ENCODE data around the gene SULT2B1. TPM values are rescaled to one million over a fixed set of nuclear protein-coding genes. Genes with fewer than 3 reads are reported as not detected.

SULT2B1 gene
- total RNA-seq, 1 donor from 2014 or later, result not detected

Other genes with a start within 250 kb of the SULT2B1 start
- gene EMP3, start 226.6 kb upstream of the SULT2B1 start, total RNA-seq, result 7.0 TPM
- gene TMEM143, start 188.2 kb upstream of the SULT2B1 start, total RNA-seq, result 3.9 TPM
- gene SYNGR4, start 187.8 kb upstream of the SULT2B1 start, total RNA-seq, result not detected
- gene KDELR1, start 160.6 kb upstream of the SULT2B1 start, total RNA-seq, result 21.8 TPM
- gene GRIN2D, start 158.5 kb upstream of the SULT2B1 start, total RNA-seq, result 2.5 TPM
- gene GRWD1, start 106.2 kb upstream of the SULT2B1 start, total RNA-seq, result 9.7 TPM
- 0.47 TPM for gene KCNJ14, start 96.6 kb upstream of the SULT2B1 start, total RNA-seq
- gene CYTH2, start 82.8 kb upstream of the SULT2B1 start, total RNA-seq, result 71.0 TPM
- gene LMTK3, start 40.3 kb upstream of the SULT2B1 start, total RNA-seq, result 9.5 TPM
- gene SPACA4, start 54.6 kb downstream of the SULT2B1 start, total RNA-seq, result not detected
- 0.47 TPM for gene FAM83E, start 62.9 kb downstream of the SULT2B1 start, total RNA-seq
- gene RPL18, start 67.0 kb downstream of the SULT2B1 start, total RNA-seq, result 1,447 TPM
- gene SPHK2, start 67.3 kb downstream of the SULT2B1 start, total RNA-seq, result 7.2 TPM
- 4.8 TPM for gene DBP, start 85.2 kb downstream of the SULT2B1 start, total RNA-seq
- gene CA11, start 94.0 kb downstream of the SULT2B1 start, total RNA-seq, result 9.8 TPM
- gene NTN5, start 120.8 kb downstream of the SULT2B1 start, total RNA-seq, result not detected
- gene FUT2, start 143.8 kb downstream of the SULT2B1 start, total RNA-seq, result not detected
- gene MAMSTR, start 167.6 kb downstream of the SULT2B1 start, total RNA-seq, result 0.62 TPM
- gene RASIP1, start 188.4 kb downstream of the SULT2B1 start, total RNA-seq, result 3.3 TPM
- 0.16 TPM for gene IZUMO1, start 194.7 kb downstream of the SULT2B1 start, total RNA-seq
- 0.47 TPM for gene FUT1, start 200.5 kb downstream of the SULT2B1 start, total RNA-seq
- not detected for gene FGF21, start 203.4 kb downstream of the SULT2B1 start, total RNA-seq